Measurements from ENCODE around the gene CCDC18. TPM values are rescaled to one million over a fixed set of nuclear protein-coding genes. Genes with fewer than 3 reads are reported as not detected.

The CCDC18 gene
- 10 to 100 TPM in 1 of 5 donors, 1 to 10 TPM in 4; 7.4 to 10.1 (median 8.8) TPM for total RNA-seq
- 11.8 TPM for total RNA-seq (2013)
- total RNA-seq: 10.6 to 26.7 (median 21.3) reads per million in 29 experiments

GRCh38 chr1:93180723-93181613, at the start of gene CCDC18:
Gene CCDC18 (plus strand): TSS chr1:93180724. CDS start chr1:93183362, 2,638 bp downstream.
- Histone ChIP-seq H3K4me1 (ENCODE audit: control insufficient read depth in 1 of 2, extremely low read depth in 1 of 2, insufficient read depth in 2 of 2, low read length in 2 of 2) (peaks cover 20 to 29% of the 10 kb centered on the region in 2 experiments), H3K4me3 (ENCODE audit: control insufficient read depth in 1 of 2, extremely low read depth in 1 of 2, low read length in 1 of 2) (peak within 1 kb of the TSS; percentile 82 to 100), H3K9me3 (no peaks in the 10 kb centered on the region), H3K27me3 (replicated peaks in 1 of 2; ENCODE audit: control insufficient read depth in 2 of 2, extremely low read depth in 1 of 2, insufficient read depth in 2 of 2, low read length in 1 of 2) (no peaks in the 10 kb centered on the region), H3K27ac (ENCODE audit: low read length) (peak within 1 kb of the TSS; percentile 99), H3K36me3 (ENCODE audit: control insufficient read depth in 2 of 2, extremely low read depth in 1 of 2, insufficient read depth in 1 of 2, low read length in 1 of 2) (peaks cover 0 to 6% of the 10 kb centered on the region in 2 donors)
- ATAC-seq (replicated peaks in 1 of 4): peak; percentile 10 to 45 (median 16)
- Mint-ChIP-seq H3K4me3 (peak within 1 kb of the TSS; percentile 88 to 94 (median 92)), H3K27ac (peak within 1 kb of the TSS; percentile 95 to 96), H3K4me1 (peaks cover 42 to 60% (median 54%) of the 10 kb centered on the region in 3 donors), H3K36me3 (peaks cover 11% of the 10 kb centered on the region), H3K27me3 (no peaks in the 10 kb centered on the region), H3K9me3 (no peaks in the 10 kb centered on the region)
- ChIA-PET CTCF (interaction anchor here in 1 of 2 donors (0.6 kb wide), 2 partner anchors 17 to 698 kb away, joined by 3 read pairs; partner anchors contain the start of gene DNTTIP2), POLR2A (interaction anchor here (0.6 to 1.1 kb wide), 5 partner anchors 29 to 219 kb away, joined by 3 to 5 read pairs (median 4); partner anchors contain the start of gene MTF2 (in 1 of the 2))
- DNase-seq: peak in 30 of 35 experiments; percentile 39 to 80 (median 52)
- WGBS (ENCODE audit: insufficient coverage): under 1% methylated on average over 25 of the region's 43 CpGs

- Histone ChIP-seq H3K36me3 (ENCODE audit: control insufficient read depth in 2 of 2, extremely low read depth in 1 of 2, insufficient read depth in 1 of 2, low read length in 1 of 2) (peaks cover 2 to 39% of the 10 kb centered on the region in 2 donors), H3K27me3 (replicated peaks in 1 of 2; ENCODE audit: control insufficient read depth in 2 of 2, extremely low read depth in 1 of 2, insufficient read depth in 2 of 2, low read length in 1 of 2) (no peaks in the 10 kb centered on the region), H3K27ac (ENCODE audit: low read length) (no peak overlapping the region), H3K9me3 (no peaks in the 10 kb centered on the region), H3K4me1 (ENCODE audit: control insufficient read depth in 1 of 2, extremely low read depth in 1 of 2, insufficient read depth in 2 of 2, low read length in 2 of 2) (no peaks in the 10 kb centered on the region), H3K4me3 (ENCODE audit: control insufficient read depth in 1 of 2, extremely low read depth in 1 of 2, low read length in 1 of 2) (no peak overlapping the region)
- ChIA-PET CTCF (interaction anchor here in 1 of 2 donors (1.0 kb wide), 1 partner anchor 99 kb away, joined by 3 read pairs; no protein-coding TSS in a partner anchor), POLR2A (no interaction called here)
- Mint-ChIP-seq H3K27me3 (no peaks in the 10 kb centered on the region), H3K9me3 (no peaks in the 10 kb centered on the region), H3K36me3 (peaks cover 19% of the 10 kb centered on the region), H3K27ac (no peak overlapping the region), H3K4me3 (no peak overlapping the region), H3K4me1 (no peaks in the 10 kb centered on the region)
- no peak for ATAC-seq (replicated peaks in 1 of 4)
- no peak for DNase-seq
Observed at GRCh38 chr1:93132638-93133037, 47.9 kb upstream of the CCDC18 start.

- no CpG with 5 or more reads among the region's 5 CpGs for WGBS (ENCODE audit: insufficient coverage)
- POLR2A ChIA-PET: interaction anchor here in 1 of 2 donors (0.6 kb wide), 1 partner anchor 215 kb away, joined by 3 read pairs; no protein-coding TSS in a partner anchor
- Histone ChIP-seq H3K36me3 (ENCODE audit: control insufficient read depth in 2 of 2, extremely low read depth in 1 of 2, insufficient read depth in 1 of 2, low read length in 1 of 2) (peaks cover 2 to 39% of the 10 kb centered on the region in 2 donors), H3K4me1 (ENCODE audit: control insufficient read depth in 1 of 2, extremely low read depth in 1 of 2, insufficient read depth in 2 of 2, low read length in 2 of 2) (no peaks in the 10 kb centered on the region), H3K9me3 (no peaks in the 10 kb centered on the region), H3K27ac (ENCODE audit: low read length) (no peak overlapping the region), H3K4me3 (ENCODE audit: control insufficient read depth in 1 of 2, extremely low read depth in 1 of 2, low read length in 1 of 2) (no peak overlapping the region), H3K27me3 (replicated peaks in 1 of 2; ENCODE audit: control insufficient read depth in 2 of 2, extremely low read depth in 1 of 2, insufficient read depth in 2 of 2, low read length in 1 of 2) (no peaks in the 10 kb centered on the region)
- Mint-ChIP-seq H3K27me3 (no peaks in the 10 kb centered on the region), H3K4me1 (peaks cover 0 to 6% (median 2%) of the 10 kb centered on the region in 3 donors), H3K4me3 (no peak overlapping the region), H3K9me3 (no peaks in the 10 kb centered on the region), H3K36me3 (peaks cover 29% of the 10 kb centered on the region), H3K27ac (no peak overlapping the region)
- DNase-seq (no peak), ATAC-seq (replicated peaks in 1 of 4) (no peak)
- CTCF ChIA-PET: interaction anchor here (0.6 to 1.0 kb wide), 3 partner anchors 15 to 142 kb away, joined by 3 read pairs; no protein-coding TSS in a partner anchor
Observed at GRCh38 chr1:93136445-93136844, 44.1 kb upstream of the CCDC18 start.

DNA sequence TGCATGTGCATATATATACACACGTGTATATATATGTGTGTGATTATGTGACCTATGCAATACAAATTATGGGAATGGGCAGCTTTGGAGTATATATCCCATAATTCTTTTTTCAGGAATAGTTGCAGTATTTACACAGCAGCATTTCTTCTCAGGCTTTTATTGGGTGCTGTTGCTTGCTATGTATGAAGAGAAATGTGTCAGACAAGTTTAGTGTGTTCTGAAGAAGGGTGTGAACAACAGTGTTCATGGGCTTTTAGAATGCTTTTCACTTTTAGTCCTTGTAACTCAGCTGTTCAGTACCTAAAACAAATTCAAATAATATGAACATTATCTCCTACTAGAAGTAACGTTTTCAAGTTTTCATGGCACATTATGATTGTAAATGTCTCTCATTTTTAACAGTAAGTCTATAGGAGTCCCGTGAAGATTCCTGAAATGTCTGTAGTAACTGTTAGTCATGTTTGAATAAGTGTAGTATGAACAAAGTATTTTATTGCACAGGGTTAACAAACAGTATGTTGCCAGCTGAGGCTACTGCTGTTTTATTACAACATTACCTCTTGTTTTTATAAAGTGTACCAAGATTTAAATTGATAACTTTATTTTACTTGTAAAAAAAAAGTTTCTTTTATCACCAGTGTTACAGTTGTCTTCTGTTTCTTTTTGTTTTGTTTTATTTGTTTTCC, 42.8 kb upstream of the CCDC18 start:
- Histone ChIP-seq H3K4me3 (ENCODE audit: control insufficient read depth in 1 of 2, extremely low read depth in 1 of 2, low read length in 1 of 2) (no peak overlapping the region), H3K4me1 (ENCODE audit: control insufficient read depth in 1 of 2, extremely low read depth in 1 of 2, insufficient read depth in 2 of 2, low read length in 2 of 2) (no peaks in the 10 kb centered on the region), H3K27me3 (replicated peaks in 1 of 2; ENCODE audit: control insufficient read depth in 2 of 2, extremely low read depth in 1 of 2, insufficient read depth in 2 of 2, low read length in 1 of 2) (no peaks in the 10 kb centered on the region), H3K9me3 (no peaks in the 10 kb centered on the region), H3K27ac (ENCODE audit: low read length) (no peak overlapping the region), H3K36me3 (ENCODE audit: control insufficient read depth in 2 of 2, extremely low read depth in 1 of 2, insufficient read depth in 1 of 2, low read length in 1 of 2) (peaks cover 2 to 34% of the 10 kb centered on the region in 2 donors)
- ATAC-seq (replicated peaks in 1 of 4) (no peak), DNase-seq (no peak)
- ChIA-PET POLR2A (no interaction called here), CTCF (no interaction called here)
- no peaks in the 10 kb centered on the region for H3K9me3 Mint-ChIP-seq
- H3K27ac Mint-ChIP-seq: peak overlapping the region in 1 of 2 donors; percentile 39
- H3K4me3 Mint-ChIP-seq: no peak overlapping the region
- H3K27me3 Mint-ChIP-seq: no peaks in the 10 kb centered on the region
- H3K36me3 Mint-ChIP-seq: peaks cover 37% of the 10 kb centered on the region
- H3K4me1 Mint-ChIP-seq: peaks cover 2 to 6% (median 3%) of the 10 kb centered on the region in 3 donors
- WGBS (ENCODE audit: insufficient coverage): no CpG with 5 or more reads among the region's 3 CpGs

- CTCF ChIA-PET: interaction anchor here in 1 of 2 donors (0.5 kb wide), 1 partner anchor 63 kb away, joined by 3 read pairs; no protein-coding TSS in a partner anchor
- Mint-ChIP-seq H3K27me3 (no peaks in the 10 kb centered on the region), H3K36me3 (peaks cover 35% of the 10 kb centered on the region), H3K9me3 (no peaks in the 10 kb centered on the region), H3K4me3 (no peak overlapping the region), H3K27ac (peak overlapping the region; percentile 17 to 35), H3K4me1 (peaks cover 2 to 6% (median 5%) of the 10 kb centered on the region in 3 donors)
- WGBS (ENCODE audit: insufficient coverage): no CpG with 5 or more reads among the region's 1 CpG
- H3K4me1 ChIP-seq (ENCODE audit: control insufficient read depth in 1 of 2, extremely low read depth in 1 of 2, insufficient read depth in 2 of 2, low read length in 2 of 2): no peaks in the 10 kb centered on the region
- no peaks in the 10 kb centered on the region for H3K27me3 ChIP-seq (replicated peaks in 1 of 2; ENCODE audit: control insufficient read depth in 2 of 2, extremely low read depth in 1 of 2, insufficient read depth in 2 of 2, low read length in 1 of 2)
- POLR2A ChIA-PET: no interaction called here
- H3K9me3 ChIP-seq: no peaks in the 10 kb centered on the region
- no peak overlapping the region for H3K4me3 ChIP-seq (ENCODE audit: control insufficient read depth in 1 of 2, extremely low read depth in 1 of 2, low read length in 1 of 2)
- DNase-seq (no peak), ATAC-seq (replicated peaks in 1 of 4) (no peak)
- no peak overlapping the region for H3K27ac ChIP-seq (ENCODE audit: low read length)
- H3K36me3 ChIP-seq (ENCODE audit: control insufficient read depth in 2 of 2, extremely low read depth in 1 of 2, insufficient read depth in 1 of 2, low read length in 1 of 2): peaks cover 0 to 27% of the 10 kb centered on the region in 2 donors
Observed at GRCh38 chr1:93140106-93140505, 40.4 kb upstream of the CCDC18 start.

DNA sequence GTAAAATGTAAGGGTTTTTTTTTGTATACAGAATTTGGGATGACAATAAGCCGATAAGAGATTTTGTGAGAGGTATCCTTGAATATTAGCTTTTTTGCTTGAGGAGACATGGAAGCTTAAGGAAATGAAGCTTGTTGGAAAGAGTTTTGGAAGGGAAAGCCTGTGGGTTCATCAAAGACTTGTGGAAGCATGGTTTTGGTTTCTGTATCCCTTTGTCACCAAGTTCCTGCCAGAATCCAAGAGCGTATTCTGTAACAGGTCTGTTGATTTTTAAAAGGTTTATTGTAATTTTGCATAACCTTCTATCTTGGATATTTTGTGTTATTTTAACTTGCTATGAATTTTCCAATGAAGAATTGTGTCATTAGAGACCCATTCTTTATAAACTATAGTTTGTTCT, 38.4 kb upstream of the CCDC18 start:
- DNase-seq: no peak

More for the DNA sequence above, 38.4 kb upstream of the CCDC18 start:
- ATAC-seq (replicated peaks in 1 of 4): no peak
- Histone ChIP-seq H3K27me3 (replicated peaks in 1 of 2; ENCODE audit: control insufficient read depth in 2 of 2, extremely low read depth in 1 of 2, insufficient read depth in 2 of 2, low read length in 1 of 2) (no peaks in the 10 kb centered on the region), H3K4me3 (ENCODE audit: control insufficient read depth in 1 of 2, extremely low read depth in 1 of 2, low read length in 1 of 2) (no peak overlapping the region), H3K27ac (ENCODE audit: low read length) (no peak overlapping the region), H3K4me1 (ENCODE audit: control insufficient read depth in 1 of 2, extremely low read depth in 1 of 2, insufficient read depth in 2 of 2, low read length in 2 of 2) (no peaks in the 10 kb centered on the region), H3K9me3 (no peaks in the 10 kb centered on the region), H3K36me3 (ENCODE audit: control insufficient read depth in 2 of 2, extremely low read depth in 1 of 2, insufficient read depth in 1 of 2, low read length in 1 of 2) (peaks cover 0 to 12% of the 10 kb centered on the region in 2 donors)
- Mint-ChIP-seq H3K9me3 (no peaks in the 10 kb centered on the region), H3K27me3 (no peaks in the 10 kb centered on the region), H3K4me1 (peaks cover 2 to 6% (median 5%) of the 10 kb centered on the region in 3 donors), H3K27ac (no peak overlapping the region), H3K4me3 (no peak overlapping the region), H3K36me3 (peaks cover 25% of the 10 kb centered on the region)
- ChIA-PET CTCF (no interaction called here), POLR2A (no interaction called here)
- WGBS (ENCODE audit: insufficient coverage): 100% methylated on average over 1 of the region's 2 CpGs

Data from T-cell (primary cell).